ENCODE data around the gene EWSR1. TPM values are rescaled to one million over a fixed set of nuclear protein-coding genes. Genes with fewer than 3 reads are reported as not detected.

Gene EWSR1
- total and polyA plus RNA-seq, 2 experiments from 2014 or later: 154 to 210 TPM

- in situ Hi-C loops (cut with MboI): no loop called here
- no peaks in the 10 kb centered on the region for H4K20me1 ChIP-seq (ENCODE audit: insufficient read depth)
- TF ChIP-seq EZH2 (IDR thresholded peaks at IDR 0.05; ENCODE audit: insufficient read depth, poor library complexity, severe bottlenecking) (no peak), EZH2phosphoT487 (IDR thresholded peaks at IDR 0.05; ENCODE audit: insufficient read depth, low read depth) (no peak)
- H3K4me2 ChIP-seq (ENCODE audit: unreplicated experiment): no peak overlapping the region
- 88 to 92% methylated on average over 17 to 18 of the region's 18 CpGs for WGBS, 2 experiments (ENCODE audit: low coverage in 1 of 2, low lambda C conversion rate in 2 of 2, missing lambda C conversion rate in 2 of 2)
- no peak overlapping the region for H2AFZ ChIP-seq
- H3K9me2 ChIP-seq (ENCODE audit: insufficient read depth): no peaks in the 10 kb centered on the region
- H3K27me3 ChIP-seq (replicated peaks; ENCODE audit: insufficient read depth): peaks cover 26% of the 10 kb centered on the region
- no peaks in the 10 kb centered on the region for H3K4me1 ChIP-seq (ENCODE audit: insufficient read depth)
- H3F3A ChIP-seq (ENCODE audit: insufficient read depth): no peaks in the 10 kb centered on the region; the same call in 1 of the 2 replicates
- H3K9me3 ChIP-seq (ENCODE audit: low read depth): no peaks in the 10 kb centered on the region
- H3K9ac ChIP-seq: no peak overlapping the region
- no peak overlapping the region for H3K4me3 ChIP-seq
- no peaks in the 10 kb centered on the region for H3K36me3 ChIP-seq (ENCODE audit: low read depth)
- H3K79me2 ChIP-seq (ENCODE audit: insufficient read depth): no peaks in the 10 kb centered on the region
- H3K27ac ChIP-seq: no peak overlapping the region
- DNase-seq: no peak
Measured at GRCh38 chr22:29317827-29318454, 49.9 kb downstream of the EWSR1 start.

GRCh38 chr22:29319072-29319471, 51.0 kb downstream of the EWSR1 start:
- no peak for DNase-seq
- in situ Hi-C loops (cut with MboI): no loop called here
- WGBS, 2 experiments (ENCODE audit: low coverage in 1 of 2, low lambda C conversion rate in 2 of 2, missing lambda C conversion rate in 2 of 2): 82 to 85% methylated on average over 2 of the region's 2 CpGs

GRCh38 chr22:29320546-29320945, 52.5 kb downstream of the EWSR1 start:
- no peak for DNase-seq
- Histone ChIP-seq H3K27me3 (replicated peaks; ENCODE audit: insufficient read depth) (peaks cover 9% of the 10 kb centered on the region; the same call in 1 of the 2 replicates), H4K20me1 (ENCODE audit: insufficient read depth) (no peaks in the 10 kb centered on the region), H3K9ac (no peak overlapping the region), H3K27ac (no peak overlapping the region), H3F3A (ENCODE audit: insufficient read depth) (no peaks in the 10 kb centered on the region), H3K9me2 (ENCODE audit: insufficient read depth) (no peaks in the 10 kb centered on the region), H3K4me2 (ENCODE audit: unreplicated experiment) (no peak overlapping the region), H3K4me3 (no peak overlapping the region), H3K9me3 (ENCODE audit: low read depth) (no peaks in the 10 kb centered on the region), H3K36me3 (ENCODE audit: low read depth) (no peaks in the 10 kb centered on the region), H3K4me1 (ENCODE audit: insufficient read depth) (no peaks in the 10 kb centered on the region), H2AFZ (no peak overlapping the region), H3K79me2 (ENCODE audit: insufficient read depth) (no peaks in the 10 kb centered on the region)
- TF ChIP-seq EZH2 (IDR thresholded peaks at IDR 0.05; ENCODE audit: insufficient read depth, poor library complexity, severe bottlenecking): no peak
- no peak for TF ChIP-seq EZH2phosphoT487 (IDR thresholded peaks at IDR 0.05; ENCODE audit: insufficient read depth, low read depth)
- in situ Hi-C loops (cut with MboI): no loop called here
- WGBS, 2 experiments (ENCODE audit: low coverage in 1 of 2, low lambda C conversion rate in 2 of 2, missing lambda C conversion rate in 2 of 2): 93 to 100% methylated on average over 1 of the region's 1 CpG

More at GRCh38 chr22:29319072-29319471, 51.0 kb downstream of the EWSR1 start:
- H3K4me2 ChIP-seq (ENCODE audit: unreplicated experiment): no peak overlapping the region
- no peaks in the 10 kb centered on the region for H3K79me2 ChIP-seq (ENCODE audit: insufficient read depth)
- no peaks in the 10 kb centered on the region for H3K36me3 ChIP-seq (ENCODE audit: low read depth)
- H2AFZ ChIP-seq: no peak overlapping the region
- H3K9me3 ChIP-seq (ENCODE audit: low read depth): no peaks in the 10 kb centered on the region
- no peak overlapping the region for H3K27ac ChIP-seq
- no peaks in the 10 kb centered on the region; the same call in 1 of the 2 replicates for H3F3A ChIP-seq (ENCODE audit: insufficient read depth)
- peaks cover 17% of the 10 kb centered on the region for H3K27me3 ChIP-seq (replicated peaks; ENCODE audit: insufficient read depth)
- no peaks in the 10 kb centered on the region for H4K20me1 ChIP-seq (ENCODE audit: insufficient read depth)
- H3K4me1 ChIP-seq (ENCODE audit: insufficient read depth): no peaks in the 10 kb centered on the region
- H3K9ac ChIP-seq: no peak overlapping the region
- H3K9me2 ChIP-seq (ENCODE audit: insufficient read depth): no peaks in the 10 kb centered on the region
- H3K4me3 ChIP-seq: no peak overlapping the region
- TF ChIP-seq EZH2phosphoT487 (IDR thresholded peaks at IDR 0.05; ENCODE audit: insufficient read depth, low read depth) (no peak), EZH2 (IDR thresholded peaks at IDR 0.05; ENCODE audit: insufficient read depth, poor library complexity, severe bottlenecking) (no peak)

GRCh38 chr22:29323641-29324040, 55.6 kb downstream of the EWSR1 start:
- in situ Hi-C loops (cut with MboI): no loop called here
- H3K4me1 ChIP-seq (ENCODE audit: insufficient read depth): no peaks in the 10 kb centered on the region
- H3K27me3 ChIP-seq (replicated peaks; ENCODE audit: insufficient read depth): no peaks in the 10 kb centered on the region
- no peak for TF ChIP-seq EZH2 (IDR thresholded peaks at IDR 0.05; ENCODE audit: insufficient read depth, poor library complexity, severe bottlenecking)
- TF ChIP-seq EZH2phosphoT487 (IDR thresholded peaks at IDR 0.05; ENCODE audit: insufficient read depth, low read depth): no peak
- no peak overlapping the region for H3K4me2 ChIP-seq (ENCODE audit: unreplicated experiment)
- no peaks in the 10 kb centered on the region for H4K20me1 ChIP-seq (ENCODE audit: insufficient read depth)
- H3K9me2 ChIP-seq (ENCODE audit: insufficient read depth): no peaks in the 10 kb centered on the region
- no peak overlapping the region for H3K9ac ChIP-seq
- no peaks in the 10 kb centered on the region for H3K79me2 ChIP-seq (ENCODE audit: insufficient read depth)
- H3K27ac ChIP-seq: no peak overlapping the region
- no peak for DNase-seq
- no peak overlapping the region for H3K4me3 ChIP-seq
- no peaks in the 10 kb centered on the region for H3F3A ChIP-seq (ENCODE audit: insufficient read depth)
- no peak overlapping the region for H2AFZ ChIP-seq
- H3K36me3 ChIP-seq (ENCODE audit: low read depth): no peaks in the 10 kb centered on the region; the same call in 1 of the 2 replicates
- no peaks in the 10 kb centered on the region for H3K9me3 ChIP-seq (ENCODE audit: low read depth)

Data from GM23248 (cell line).